ENCODE measurements around the gene HAPLN2.

- no peak for TF ChIP-seq CTCF (IDR thresholded peaks at IDR 0.05)
- no peak for TF ChIP-seq EZH2 (IDR thresholded peaks at IDR 0.05; ENCODE audit: borderline replicate concordance, insufficient read depth, low read depth, low read length, poor library complexity, severe bottlenecking)
These were observed 17.3 kb upstream of the HAPLN2 start for GRCh38 chr1:156601892-156602291.

All from B cell (primary cell).